Measurements from ENCODE around the gene CACNA2D3. TPM values are rescaled to one million over a fixed set of nuclear protein-coding genes. Genes with fewer than 3 reads are reported as not detected.

CACNA2D3 gene
- total and polyA plus RNA-seq, 2 experiments from 2014 or later: 1.1 to 2.5 TPM

GRCh38 chr3:54235998-54236397, 113.6 kb downstream of the CACNA2D3 start:
- H3K27me3 ChIP-seq: peaks cover 3% of the 10 kb centered on the region
- H3K4me3 ChIP-seq: no peak overlapping the region
- H3K4me2 ChIP-seq: no peak overlapping the region
- H3K9me3 ChIP-seq (ENCODE audit: low read depth): no peaks in the 10 kb centered on the region
- no peaks in the 10 kb centered on the region for H3K9me2 ChIP-seq (replicated peaks; ENCODE audit: insufficient read depth)
- TF ChIP-seq EZH2 (IDR thresholded peaks at IDR 0.05; ENCODE audit: borderline replicate concordance): no peak
- no peak for TF ChIP-seq EZH2phosphoT487 (IDR thresholded peaks at IDR 0.05; ENCODE audit: low read depth, severe bottlenecking, unreplicated experiment)
- TF ChIP-seq CTCF (IDR thresholded peaks at IDR 0.05; ENCODE audit: poor library complexity): no peak
- no peaks in the 10 kb centered on the region for H3K4me1 ChIP-seq (ENCODE audit: insufficient read depth)
- H3K36me3 ChIP-seq (replicated peaks; ENCODE audit: insufficient read depth, low read depth): no peaks in the 10 kb centered on the region
- no peak for DNase-seq (ENCODE audit: low spot score)
- no peaks in the 10 kb centered on the region for H4K20me1 ChIP-seq (ENCODE audit: insufficient read depth, poor library complexity, severe bottlenecking)
- no peak overlapping the region for H3K27ac ChIP-seq
- no peak overlapping the region for H2AFZ ChIP-seq
- H3K79me2 ChIP-seq: no peaks in the 10 kb centered on the region
- 77% methylated on average over 4 of the region's 4 CpGs for WGBS (ENCODE audit: low lambda C conversion rate, missing lambda C conversion rate)

GRCh38 chr3:54237109-54237508, 114.8 kb downstream of the CACNA2D3 start:
- Histone ChIP-seq H3K4me1 (ENCODE audit: insufficient read depth) (no peaks in the 10 kb centered on the region), H3K9me2 (replicated peaks; ENCODE audit: insufficient read depth) (no peaks in the 10 kb centered on the region), H3K27me3 (peaks cover 3% of the 10 kb centered on the region), H2AFZ (no peak overlapping the region), H3K36me3 (replicated peaks; ENCODE audit: insufficient read depth, low read depth) (no peaks in the 10 kb centered on the region), H3K4me2 (no peak overlapping the region), H3K79me2 (no peaks in the 10 kb centered on the region), H3K27ac (no peak overlapping the region), H3K9me3 (ENCODE audit: low read depth) (no peaks in the 10 kb centered on the region), H4K20me1 (ENCODE audit: insufficient read depth, poor library complexity, severe bottlenecking) (no peaks in the 10 kb centered on the region), H3K4me3 (no peak overlapping the region)
- no peak for TF ChIP-seq EZH2phosphoT487 (IDR thresholded peaks at IDR 0.05; ENCODE audit: low read depth, severe bottlenecking, unreplicated experiment)
- no peak for TF ChIP-seq CTCF (IDR thresholded peaks at IDR 0.05; ENCODE audit: poor library complexity)
- no peak for TF ChIP-seq EZH2 (IDR thresholded peaks at IDR 0.05; ENCODE audit: borderline replicate concordance)
- 69% methylated on average over 3 of the region's 3 CpGs for WGBS (ENCODE audit: low lambda C conversion rate, missing lambda C conversion rate)
- no peak for DNase-seq (ENCODE audit: low spot score)

GRCh38 chr3:54237788-54238502, 115.6 kb downstream of the CACNA2D3 start:
- Histone ChIP-seq H3K4me3 (no peak overlapping the region), H3K9me3 (ENCODE audit: low read depth) (no peaks in the 10 kb centered on the region), H3K4me2 (no peak overlapping the region), H3K27me3 (peaks cover 3% of the 10 kb centered on the region), H2AFZ (no peak overlapping the region), H3K27ac (no peak overlapping the region), H3K4me1 (ENCODE audit: insufficient read depth) (no peaks in the 10 kb centered on the region), H3K9me2 (replicated peaks; ENCODE audit: insufficient read depth) (no peaks in the 10 kb centered on the region), H4K20me1 (ENCODE audit: insufficient read depth, poor library complexity, severe bottlenecking) (no peaks in the 10 kb centered on the region), H3K79me2 (no peaks in the 10 kb centered on the region), H3K36me3 (replicated peaks; ENCODE audit: insufficient read depth, low read depth) (no peaks in the 10 kb centered on the region)
- DNase-seq (ENCODE audit: low spot score): no peak
- WGBS (ENCODE audit: low lambda C conversion rate, missing lambda C conversion rate): 79% methylated on average over 4 of the region's 4 CpGs
- TF ChIP-seq CTCF (IDR thresholded peaks at IDR 0.05; ENCODE audit: poor library complexity) (no peak), EZH2phosphoT487 (IDR thresholded peaks at IDR 0.05; ENCODE audit: low read depth, severe bottlenecking, unreplicated experiment) (no peak), EZH2 (IDR thresholded peaks at IDR 0.05; ENCODE audit: borderline replicate concordance) (no peak)

Measured in hepatocyte (in vitro differentiated cells).